Measurements from ENCODE around the gene NOVA2.
A peak's percentile ranks its signal among the peaks of the same experiment; 100 is the strongest.
"Not testable (repeated sequence)": the region's sequence is repeated elsewhere in the genome, so short reads cannot be mapped to it uniquely, and the experiment has no call there.

Gene NOVA2

DNA sequence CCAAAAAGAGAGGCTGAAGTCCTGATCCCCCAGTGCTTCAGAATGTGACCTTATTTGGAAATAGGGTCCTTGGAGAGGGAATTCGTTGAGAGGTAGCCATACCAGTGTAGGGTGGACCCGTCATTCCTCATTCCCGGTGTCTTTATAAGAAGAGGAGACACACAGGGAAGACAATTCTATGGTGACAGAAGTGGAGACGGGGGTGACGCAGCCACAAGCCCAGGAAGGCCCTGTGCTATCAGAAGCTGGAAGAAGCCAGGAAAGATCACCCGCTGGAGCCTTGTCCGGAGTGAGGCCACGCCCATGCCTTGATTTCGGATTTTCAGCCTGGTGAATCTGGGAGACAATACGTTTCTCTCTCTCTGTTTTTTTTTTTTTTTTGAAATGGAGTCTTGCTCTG is 68.7 kb downstream of the NOVA2 start:
- Histone ChIP-seq H3K27me3 (ENCODE audit: control insufficient read depth in 1 of 2, insufficient read depth in 2 of 2, low read length in 2 of 2) (no peaks in the 10 kb centered on the region), H3K4me3 (ENCODE audit: low read depth in 1 of 2, low read length in 2 of 2) (no peak overlapping the region), H3K9me3 (ENCODE audit: control insufficient read depth in 1 of 2, low read length in 2 of 2) (no peaks in the 10 kb centered on the region), H3K36me3 (ENCODE audit: control insufficient read depth in 1 of 2, insufficient read depth in 2 of 2, low read length in 2 of 2) (no peaks in the 10 kb centered on the region), H3K4me1 (ENCODE audit: control insufficient read depth in 1 of 2, insufficient read depth in 2 of 2, low read length in 2 of 2) (peaks cover 12 to 19% of the 10 kb centered on the region in 2 donors), H3K9ac (ENCODE audit: low read depth in 1 of 2, low read length in 2 of 2) (no peak overlapping the region), H3K27ac (ENCODE audit: low read depth, low read length) (no peak overlapping the region)

DNA sequence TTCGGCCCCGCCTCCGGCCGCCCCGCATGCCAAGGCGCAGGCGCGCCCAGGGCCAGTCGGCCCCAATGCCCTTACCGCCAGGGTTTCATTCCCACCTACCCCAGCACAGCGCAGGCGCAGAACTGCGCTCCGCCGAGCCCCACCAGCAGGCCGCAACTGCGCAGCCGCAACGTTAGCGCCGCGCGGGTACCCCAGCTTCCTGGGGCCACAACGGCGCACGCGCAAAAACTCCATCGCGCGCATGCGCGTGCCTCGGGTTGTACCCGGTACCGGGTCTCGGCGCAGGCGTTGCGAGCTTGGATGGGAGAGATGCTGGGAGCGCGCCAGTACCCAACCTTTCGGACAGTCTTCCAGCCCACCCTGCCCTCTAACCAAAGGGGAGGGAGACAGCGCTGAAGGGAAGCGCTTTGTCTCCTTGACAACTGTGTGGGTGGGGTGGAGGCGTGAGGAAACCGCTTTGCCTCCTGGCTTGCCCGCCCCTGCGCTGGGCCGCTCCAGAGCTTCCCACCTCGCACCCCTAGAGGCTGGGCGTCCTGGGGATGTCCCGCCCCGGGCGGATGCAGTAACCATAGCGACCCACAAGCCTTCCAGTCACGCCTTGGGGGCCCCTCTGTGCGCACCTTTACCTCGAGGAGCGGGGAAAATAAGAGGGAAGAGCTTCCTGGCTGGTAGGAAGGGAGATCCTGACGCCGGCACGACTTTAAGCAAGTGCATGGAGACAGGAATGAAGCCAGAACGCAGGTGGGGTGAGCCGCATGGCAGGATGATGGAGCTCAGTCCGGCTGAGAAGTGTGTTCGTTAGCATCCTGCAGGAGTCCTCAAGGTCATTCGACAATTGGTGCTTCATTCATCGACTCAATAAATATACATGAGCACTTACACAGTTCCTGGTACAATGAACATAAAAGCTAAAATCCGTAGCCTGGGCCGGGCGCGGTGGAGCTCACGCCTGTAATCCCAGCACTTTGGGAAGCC is 70.7 kb downstream of the NOVA2 start:
- H3K27me3 ChIP-seq (ENCODE audit: control insufficient read depth in 1 of 2, insufficient read depth in 2 of 2, low read length in 2 of 2): no peaks in the 10 kb centered on the region
- H3K27ac ChIP-seq (ENCODE audit: low read depth, low read length): no peak overlapping the region
- H3K4me1 ChIP-seq (ENCODE audit: control insufficient read depth in 1 of 2, insufficient read depth in 2 of 2, low read length in 2 of 2): peaks cover 12 to 19% of the 10 kb centered on the region in 2 donors
- peak overlapping the region; percentile 92 to 95 for H3K4me3 ChIP-seq (ENCODE audit: low read depth in 1 of 2, low read length in 2 of 2)
- H3K36me3 ChIP-seq (ENCODE audit: control insufficient read depth in 1 of 2, insufficient read depth in 2 of 2, low read length in 2 of 2): peaks cover 6 to 10% of the 10 kb centered on the region in 2 donors
- peak overlapping the region; percentile 62 to 91 for H3K9ac ChIP-seq (ENCODE audit: low read depth in 1 of 2, low read length in 2 of 2)
- H3K9me3 ChIP-seq (ENCODE audit: control insufficient read depth in 1 of 2, low read length in 2 of 2): no peaks in the 10 kb centered on the region

DNA sequence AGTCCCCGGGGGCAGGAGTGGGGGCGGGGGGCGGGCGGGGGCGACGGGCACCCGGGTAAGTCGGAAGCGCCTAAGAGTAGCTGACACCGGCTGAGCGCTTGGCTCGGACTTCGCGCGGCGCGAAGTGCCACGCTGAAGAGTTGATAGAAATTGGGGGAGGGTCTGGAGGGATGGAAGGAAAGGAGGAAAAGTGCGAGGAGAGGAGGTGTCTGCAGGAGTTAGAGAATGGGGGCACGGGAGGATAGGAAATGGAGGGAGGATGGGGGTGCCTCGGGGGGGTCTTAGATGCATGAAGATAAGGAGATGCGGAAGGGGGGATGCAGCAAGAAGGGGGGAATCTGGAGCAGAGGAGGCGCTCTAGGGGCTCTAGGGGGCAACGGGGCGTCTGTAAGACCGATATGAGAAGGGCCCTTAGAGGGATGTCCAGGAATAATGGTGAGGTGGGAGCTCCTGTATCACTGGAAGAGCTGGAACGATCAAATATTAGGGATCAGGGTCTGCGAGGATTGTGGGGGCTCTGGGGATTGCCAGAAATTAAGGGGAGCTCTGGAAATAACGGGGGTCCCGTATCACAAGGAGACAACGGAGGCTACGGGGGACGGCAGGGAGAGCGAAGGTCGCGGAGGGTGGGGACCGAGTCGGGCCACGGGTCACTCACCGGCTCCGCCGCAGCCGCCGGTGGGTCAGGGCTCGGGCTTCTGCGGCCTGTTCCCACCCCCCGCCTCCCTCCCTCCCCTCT is 71.6 kb downstream of the NOVA2 start, which contains the start of gene MYPOP:
TSS of gene MYPOP (minus strand) at position 702 of the 739 bp plus-strand sequence. CDS start 840 bp downstream, outside the sequence.
- peak within 1 kb of the TSS; percentile 71 to 91 for H3K9ac ChIP-seq (ENCODE audit: low read depth in 1 of 2, low read length in 2 of 2)
- peaks cover 6 to 15% of the 10 kb centered on the region in 2 donors for H3K36me3 ChIP-seq (ENCODE audit: control insufficient read depth in 1 of 2, insufficient read depth in 2 of 2, low read length in 2 of 2)
- H3K9me3 ChIP-seq (ENCODE audit: control insufficient read depth in 1 of 2, low read length in 2 of 2): no peaks in the 10 kb centered on the region
- no peaks in the 10 kb centered on the region for H3K27me3 ChIP-seq (ENCODE audit: control insufficient read depth in 1 of 2, insufficient read depth in 2 of 2, low read length in 2 of 2)
- peaks cover 12 to 19% of the 10 kb centered on the region in 2 donors for H3K4me1 ChIP-seq (ENCODE audit: control insufficient read depth in 1 of 2, insufficient read depth in 2 of 2, low read length in 2 of 2)
- H3K4me3 ChIP-seq (ENCODE audit: low read depth in 1 of 2, low read length in 2 of 2): peak within 1 kb of the TSS; percentile 92 to 95
- no peak within 1 kb of the TSS for H3K27ac ChIP-seq (ENCODE audit: low read depth, low read length)

DNA sequence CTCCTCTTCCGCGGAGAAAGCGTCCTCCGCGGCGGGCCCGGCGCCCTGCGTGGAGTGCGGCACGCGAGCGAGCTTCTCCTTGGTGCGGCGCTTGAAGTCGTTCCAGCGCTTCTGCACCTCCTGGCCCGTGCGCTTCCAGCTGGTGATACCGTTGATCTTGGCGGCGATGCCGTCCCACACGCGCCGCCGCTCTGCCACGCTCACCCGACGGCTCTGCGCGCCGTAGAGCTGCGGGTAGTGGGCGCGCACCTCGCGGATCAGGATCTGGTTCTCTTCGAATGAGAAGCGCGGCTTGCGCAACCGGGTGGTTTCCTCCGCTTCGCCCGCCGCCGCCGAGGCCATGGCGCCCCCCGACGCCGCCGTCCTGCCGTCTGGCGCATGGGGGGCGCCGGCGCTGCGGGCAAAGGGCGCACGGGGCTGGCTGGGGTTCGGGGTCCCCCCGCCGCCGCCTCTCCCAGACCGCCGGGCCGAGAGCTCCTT is 72.2 kb downstream of the NOVA2 start:
- Histone ChIP-seq H3K4me3 (ENCODE audit: low read depth in 1 of 2, low read length in 2 of 2) (peak overlapping the region; percentile 85 to 88), H3K9ac (ENCODE audit: low read depth in 1 of 2, low read length in 2 of 2) (no peak overlapping the region), H3K9me3 (ENCODE audit: control insufficient read depth in 1 of 2, low read length in 2 of 2) (no peaks in the 10 kb centered on the region)

DNA sequence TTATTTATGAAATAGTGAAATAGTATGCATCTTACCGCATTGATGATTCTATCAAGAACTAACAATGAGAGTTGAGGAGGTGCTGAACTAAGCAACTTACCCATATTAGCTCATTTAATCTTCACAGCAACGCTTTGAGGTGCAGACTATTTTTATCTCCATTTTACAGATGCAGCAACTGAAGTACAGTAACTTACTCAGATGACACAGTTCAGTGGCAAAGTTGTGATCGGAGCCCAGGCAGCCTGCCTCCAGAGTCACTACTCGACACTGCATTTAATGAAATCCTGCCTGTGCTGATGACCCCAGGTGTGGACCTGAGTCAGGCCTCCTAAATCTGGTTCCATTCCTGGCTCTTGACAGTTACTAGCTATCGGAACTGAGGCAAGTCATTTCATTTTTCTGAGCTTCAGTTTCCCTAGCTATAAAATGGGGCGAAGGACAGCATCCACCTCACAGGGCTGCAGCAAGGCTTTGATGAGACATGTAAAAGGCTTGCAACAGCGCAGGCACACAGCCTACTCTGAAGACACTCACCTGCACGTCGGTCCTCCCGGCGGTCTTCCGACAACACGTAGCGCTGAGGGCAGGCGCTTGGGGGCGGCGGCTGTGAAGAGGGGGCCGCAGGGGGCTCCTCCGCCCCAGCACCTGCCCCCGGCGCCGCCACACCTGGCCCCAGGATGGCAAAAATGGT is 72.8 kb downstream of the NOVA2 start:
- no peaks in the 10 kb centered on the region for H3K9me3 ChIP-seq (ENCODE audit: control insufficient read depth in 1 of 2, low read length in 2 of 2)
- H3K36me3 ChIP-seq (ENCODE audit: control insufficient read depth in 1 of 2, insufficient read depth in 2 of 2, low read length in 2 of 2): peaks cover 6 to 17% of the 10 kb centered on the region in 2 donors
- no peak overlapping the region for H3K9ac ChIP-seq (ENCODE audit: low read depth in 1 of 2, low read length in 2 of 2)
- no peak overlapping the region for H3K27ac ChIP-seq (ENCODE audit: low read depth, low read length)
- H3K4me3 ChIP-seq (ENCODE audit: low read depth in 1 of 2, low read length in 2 of 2): peak overlapping the region; percentile 85 to 88
- H3K4me1 ChIP-seq (ENCODE audit: control insufficient read depth in 1 of 2, insufficient read depth in 2 of 2, low read length in 2 of 2): peaks cover 12 to 19% of the 10 kb centered on the region in 2 donors
- H3K27me3 ChIP-seq (ENCODE audit: control insufficient read depth in 1 of 2, insufficient read depth in 2 of 2, low read length in 2 of 2): no peaks in the 10 kb centered on the region

More for the DNA sequence above, 72.2 kb downstream of the NOVA2 start:
- Histone ChIP-seq H3K36me3 (ENCODE audit: control insufficient read depth in 1 of 2, insufficient read depth in 2 of 2, low read length in 2 of 2) (peaks cover 6 to 17% of the 10 kb centered on the region in 2 donors), H3K4me1 (ENCODE audit: control insufficient read depth in 1 of 2, insufficient read depth in 2 of 2, low read length in 2 of 2) (peaks cover 12 to 19% of the 10 kb centered on the region in 2 donors), H3K27ac (ENCODE audit: low read depth, low read length) (no peak overlapping the region), H3K27me3 (ENCODE audit: control insufficient read depth in 1 of 2, insufficient read depth in 2 of 2, low read length in 2 of 2) (no peaks in the 10 kb centered on the region)

DNA sequence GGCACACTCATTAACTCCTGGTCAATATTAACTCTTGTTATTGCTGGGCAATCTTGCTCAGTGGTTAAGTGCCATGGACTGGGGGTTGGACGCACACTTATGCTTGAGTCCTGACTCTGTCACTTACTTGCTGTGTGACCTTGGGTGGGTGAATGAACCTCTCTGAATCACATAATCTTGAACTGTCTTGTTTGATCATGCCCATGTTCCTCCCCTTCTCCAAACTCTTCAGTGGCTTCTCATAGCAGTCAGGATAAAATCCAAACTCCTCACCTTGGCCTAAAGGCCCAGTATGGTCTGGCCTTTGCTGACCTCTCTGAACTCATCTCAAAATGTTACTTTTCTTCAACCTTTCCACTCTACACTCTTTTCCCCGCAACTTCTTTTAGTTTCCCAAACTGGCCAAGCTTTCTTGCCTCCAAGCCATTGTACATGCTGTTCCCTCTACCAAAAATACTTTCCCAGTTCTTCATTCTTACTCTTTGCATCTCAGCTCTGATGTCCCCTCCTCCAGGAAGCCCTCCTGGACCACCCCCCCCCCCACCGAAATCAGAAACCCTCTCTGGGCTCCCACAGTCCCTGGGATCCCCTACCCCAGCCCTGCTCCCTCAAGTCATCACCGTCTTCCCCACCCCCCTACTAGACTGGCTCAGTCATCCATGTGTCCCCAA is 73.6 kb downstream of the NOVA2 start:
- H3K4me1 ChIP-seq (ENCODE audit: control insufficient read depth in 1 of 2, insufficient read depth in 2 of 2, low read length in 2 of 2): peaks cover 12 to 19% of the 10 kb centered on the region in 2 donors
- H3K36me3 ChIP-seq (ENCODE audit: control insufficient read depth in 1 of 2, insufficient read depth in 2 of 2, low read length in 2 of 2): peaks cover 6 to 20% of the 10 kb centered on the region in 2 donors
- H3K27ac ChIP-seq (ENCODE audit: low read depth, low read length): no peak overlapping the region
- no peak overlapping the region for H3K4me3 ChIP-seq (ENCODE audit: low read depth in 1 of 2, low read length in 2 of 2)
- no peak overlapping the region for H3K9ac ChIP-seq (ENCODE audit: low read depth in 1 of 2, low read length in 2 of 2)
- H3K27me3 ChIP-seq (ENCODE audit: control insufficient read depth in 1 of 2, insufficient read depth in 2 of 2, low read length in 2 of 2): no peaks in the 10 kb centered on the region
- H3K9me3 ChIP-seq (ENCODE audit: control insufficient read depth in 1 of 2, low read length in 2 of 2): no peaks in the 10 kb centered on the region

DNA sequence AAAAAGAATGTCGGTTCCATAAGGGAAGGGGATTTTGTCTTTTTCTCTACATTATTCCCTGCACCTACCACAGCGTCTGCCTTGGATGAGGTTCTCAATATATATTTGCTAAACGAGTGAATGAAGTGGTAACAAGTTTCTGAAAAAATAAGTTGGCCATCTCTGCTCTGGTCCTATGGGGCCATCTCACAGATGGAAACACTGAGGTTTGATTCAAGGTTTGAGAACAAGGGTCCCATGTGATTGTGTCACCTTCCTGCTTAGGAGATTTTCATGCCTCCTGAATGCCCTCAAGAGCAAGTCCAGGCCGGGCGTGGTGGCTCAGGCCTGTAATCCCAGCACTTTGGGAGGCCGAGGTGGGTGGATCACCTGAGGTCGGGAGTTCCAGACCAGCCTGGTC is 74.4 kb downstream of the NOVA2 start:
- Histone ChIP-seq H3K4me1 (ENCODE audit: control insufficient read depth in 1 of 2, insufficient read depth in 2 of 2, low read length in 2 of 2) (peaks cover 12 to 19% of the 10 kb centered on the region in 2 donors), H3K4me3 (ENCODE audit: low read depth in 1 of 2, low read length in 2 of 2) (no peak overlapping the region), H3K27me3 (ENCODE audit: control insufficient read depth in 1 of 2, insufficient read depth in 2 of 2, low read length in 2 of 2) (no peaks in the 10 kb centered on the region), H3K36me3 (ENCODE audit: control insufficient read depth in 1 of 2, insufficient read depth in 2 of 2, low read length in 2 of 2) (peaks cover 6 to 20% of the 10 kb centered on the region in 2 donors), H3K27ac (ENCODE audit: low read depth, low read length) (no peak overlapping the region), H3K9me3 (ENCODE audit: control insufficient read depth in 1 of 2, low read length in 2 of 2) (no peaks in the 10 kb centered on the region), H3K9ac (ENCODE audit: low read depth in 1 of 2, low read length in 2 of 2) (no peak overlapping the region)

DNA sequence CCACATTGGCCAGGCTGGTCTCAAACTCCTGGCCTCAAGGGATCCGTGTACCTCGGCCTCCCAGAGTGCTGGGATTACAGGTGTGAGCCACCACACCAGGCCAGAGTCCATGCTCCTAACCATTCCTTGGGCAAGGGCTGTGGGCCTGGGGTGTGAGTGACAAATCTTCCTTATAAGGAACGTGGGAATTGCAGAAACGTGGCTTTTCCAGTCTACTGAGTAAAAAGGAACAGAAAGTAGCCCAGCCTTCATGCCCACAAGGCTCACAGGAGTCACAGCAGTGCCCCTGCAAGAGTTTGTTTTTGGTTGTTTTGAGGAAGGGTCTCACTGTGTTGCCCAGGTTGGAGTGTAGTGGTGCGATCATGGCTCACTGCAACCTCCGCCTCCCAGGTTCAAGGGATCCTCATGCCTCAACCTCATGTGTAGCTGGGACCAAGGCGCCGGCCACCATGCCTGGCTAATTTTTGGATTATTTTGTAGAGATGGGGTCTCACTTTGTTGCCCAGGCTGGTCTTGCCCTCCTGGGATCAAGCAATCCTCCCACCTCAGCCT is 76.3 kb downstream of the NOVA2 start:
- Histone ChIP-seq H3K27ac (ENCODE audit: low read depth, low read length) (no peak overlapping the region), H3K36me3 (ENCODE audit: control insufficient read depth in 1 of 2, insufficient read depth in 2 of 2, low read length in 2 of 2) (peaks cover 6 to 20% of the 10 kb centered on the region in 2 donors), H3K9me3 (ENCODE audit: control insufficient read depth in 1 of 2, low read length in 2 of 2) (no peaks in the 10 kb centered on the region), H3K4me3 (ENCODE audit: low read depth in 1 of 2, low read length in 2 of 2) (no peak overlapping the region), H3K27me3 (ENCODE audit: control insufficient read depth in 1 of 2, insufficient read depth in 2 of 2, low read length in 2 of 2) (no peaks in the 10 kb centered on the region), H3K4me1 (ENCODE audit: control insufficient read depth in 1 of 2, insufficient read depth in 2 of 2, low read length in 2 of 2) (peaks cover 7 to 12% of the 10 kb centered on the region in 2 donors), H3K9ac (ENCODE audit: low read depth in 1 of 2, low read length in 2 of 2) (no peak overlapping the region)

DNA sequence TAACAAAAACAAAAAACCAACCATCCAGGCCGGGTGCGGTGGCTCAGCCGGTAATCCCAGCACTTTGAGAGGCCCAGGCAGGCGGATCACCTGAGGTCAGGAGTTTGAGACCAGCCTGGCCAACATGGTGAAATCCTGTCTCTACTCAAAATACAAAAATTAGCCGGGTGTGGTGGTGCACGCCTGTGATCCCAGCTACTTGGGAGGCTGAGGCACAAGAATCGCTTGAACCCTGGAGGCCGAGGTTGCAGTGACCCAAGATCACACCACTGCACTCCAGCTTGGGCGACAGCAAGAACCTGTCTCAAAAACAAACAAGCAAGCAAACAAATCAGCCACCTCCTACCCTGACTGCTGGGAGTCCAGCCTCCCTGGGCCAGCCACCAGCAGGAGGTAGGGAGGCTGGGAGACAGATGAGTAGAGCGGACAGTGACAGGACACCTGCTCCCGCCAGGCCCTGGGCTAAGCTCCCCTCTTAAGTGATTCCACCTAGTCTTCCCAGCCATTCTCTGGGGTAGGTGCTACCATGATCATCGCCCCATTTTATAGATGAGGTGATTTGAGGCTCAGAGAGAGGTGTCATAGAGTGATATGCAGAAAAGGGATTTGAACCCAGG is 77.6 kb downstream of the NOVA2 start:
- not testable (repeated sequence) for H3K9me3 ChIP-seq (ENCODE audit: control insufficient read depth in 1 of 2, low read length in 2 of 2); H3K4me1 ChIP-seq (ENCODE audit: control insufficient read depth in 1 of 2, insufficient read depth in 2 of 2, low read length in 2 of 2); H3K27me3 ChIP-seq (ENCODE audit: control insufficient read depth in 1 of 2, insufficient read depth in 2 of 2, low read length in 2 of 2); H3K27ac ChIP-seq (ENCODE audit: low read depth, low read length); H3K4me3 ChIP-seq (ENCODE audit: low read depth in 1 of 2, low read length in 2 of 2); H3K9ac ChIP-seq (ENCODE audit: low read depth in 1 of 2, low read length in 2 of 2)
- peaks cover 6 to 20% of the 10 kb centered on the region in 2 donors for H3K36me3 ChIP-seq (ENCODE audit: control insufficient read depth in 1 of 2, insufficient read depth in 2 of 2, low read length in 2 of 2)

All from duodenal mucosa (tissue), 2 donors.